HEK293 (cell line): ENCODE results near the gene ZNF81.
"Not testable (repeated sequence)": the region's sequence is repeated elsewhere in the genome, so short reads cannot be mapped to it uniquely, and the experiment has no call there.

Experiments
- CTCF ChIA-PET: fragments of 350-600 bp; formaldehyde crosslinking; extraction: SDS; loops from one replicate; lab custom pipeline; 2021; ENCODE audit warnings: antibody characterized with exemption; lab: Yijun Ruan, JAX
- POLR2A ChIA-PET: fragments of 300-600 bp; formaldehyde crosslinking; extraction: SDS; loops from one replicate; lab custom pipeline; 2020; ENCODE audit warnings: antibody characterized with exemption, inconsistent platforms; lab: Yijun Ruan, JAX
- H3K27ac ChIP-seq: fragments of 200-500 bp; sonication (Bioruptor generic); 2 replicates; pipeline ENCODE4 v1.5.1; 2014; ENCODE audit warnings: low read depth, low read length, control low read depth, inconsistent platforms; ENCODE audit errors: extremely low read depth
- H3K36me3 ChIP-seq, 2 experiments: fragments of 200-500 bp in 1 of 2; sonication (Bioruptor generic) in 1 of 2; 1 replicate in 1 of 2; 2 replicates in 1 of 2; pipeline ENCODE4 v1.5.1; 2014 to 2017; ENCODE audit warnings: inconsistent platforms in 2 of 2, low read length in 2 of 2; ENCODE audit not compliant: control insufficient read depth in 2 of 2, insufficient read depth in 1 of 2
- H3K4me1 ChIP-seq: fragments of 200-500 bp; sonication (Bioruptor generic); 2 replicates; pipeline ENCODE4 v1.5.1; 2014; ENCODE audit warnings: mild to moderate bottlenecking, low read length, inconsistent platforms; ENCODE audit not compliant: control insufficient read depth, insufficient read depth
- H3K4me3 ChIP-seq: 2 replicates; pipeline ENCODE4 v1.5.1; 2011; ENCODE audit warnings: low read depth, mild to moderate bottlenecking, control low read depth, low read length, moderate library complexity
- H3K9me3 ChIP-seq: fragments of 200-500 bp; sonication (Bioruptor generic); 2 replicates; pipeline ENCODE4 v1.5.1; 2014; ENCODE audit warnings: low read depth, low read length, inconsistent platforms; ENCODE audit not compliant: control insufficient read depth, insufficient read depth

ZNF81 gene

GRCh38 chrX:47965526-47965925, 128.8 kb downstream of the ZNF81 start:
- H3K9me3 ChIP-seq, POLR2A ChIA-PET: not testable (repeated sequence)

More at GRCh38 chrX:47965526-47965925, 128.8 kb downstream of the ZNF81 start:
- H3K4me1 ChIP-seq, H3K27ac ChIP-seq, H3K4me3 ChIP-seq, CTCF ChIA-PET, H3K36me3 ChIP-seq: not testable (repeated sequence)
